Ishikawa (cell line): Measurements from ENCODE around the gene ARHGAP44.

ENCODE experiments used
- CEBPB ChIP-seq: IDR thresholded peaks from 2 replicates; pipeline ENCODE4 v1.6.1; 2012
- CREB1 ChIP-seq: IDR thresholded peaks from 2 replicates; pipeline ENCODE4 v1.6.1; 2012; ENCODE audit warnings: low read depth
- EGR1 ChIP-seq: IDR thresholded peaks from 2 replicates; pipeline ENCODE4 v1.6.1; 2012
- EP300 ChIP-seq: IDR thresholded peaks from 2 replicates; pipeline ENCODE4 v1.6.1; 2012; ENCODE audit warnings: borderline replicate concordance
- FOXM1 ChIP-seq: IDR thresholded peaks from 2 replicates; pipeline ENCODE4 v1.6.1; 2012; ENCODE audit warnings: low read depth, borderline replicate concordance
- MAX ChIP-seq: IDR thresholded peaks from 2 replicates; pipeline ENCODE4 v1.6.1; 2012
- NFIC ChIP-seq: IDR thresholded peaks from 2 replicates; pipeline ENCODE4 v1.6.1; 2012
- RAD21 ChIP-seq: IDR thresholded peaks from 2 replicates; pipeline ENCODE4 v1.6.1; 2012; ENCODE audit warnings: low read depth
- REST ChIP-seq: IDR thresholded peaks from 2 replicates; pipeline ENCODE4 v1.6.1; 2012; ENCODE audit warnings: low read depth, mild to moderate bottlenecking
- TAF1 ChIP-seq: IDR thresholded peaks from 2 replicates; pipeline ENCODE4 v1.6.1; 2012; ENCODE audit warnings: low read depth, mild to moderate bottlenecking
- TCF12 ChIP-seq: IDR thresholded peaks from 2 replicates; pipeline ENCODE4 v1.6.1; 2012; ENCODE audit warnings: low read depth
- TEAD4 ChIP-seq: IDR thresholded peaks from 2 replicates; pipeline ENCODE4 v1.6.1; 2012
- USF1 ChIP-seq: IDR thresholded peaks from 2 replicates; pipeline ENCODE4 v1.6.1; 2012
- YY1 ChIP-seq: IDR thresholded peaks from 2 replicates; pipeline ENCODE4 v1.6.1; 2012; ENCODE audit warnings: low read depth
- ZBTB7A ChIP-seq: IDR thresholded peaks from 2 replicates; pipeline ENCODE4 v1.6.1; 2012; ENCODE audit warnings: low read depth

Gene ARHGAP44

GRCh38 chr17:13002761-13003453 is 213.6 kb downstream of the ARHGAP44 start:
- TF ChIP-seq FOXM1 (no peak), RAD21 (peak; percentile 76)

GRCh38 chr17:13003454-13003851 is 214.2 kb downstream of the ARHGAP44 start:
- TF ChIP-seq RAD21 (no peak), TCF12 (no peak), MAX (no peak), CREB1 (no peak)

- TF ChIP-seq EGR1 (no peak), ZBTB7A (no peak), TEAD4 (no peak)
These were observed 214.6 kb downstream of the ARHGAP44 start for GRCh38 chr17:13003927-13004326.

GRCh38 chr17:13004336-13004735 is 215.0 kb downstream of the ARHGAP44 start:
- TF ChIP-seq NFIC (no peak), TAF1 (no peak), EGR1 (no peak), FOXM1 (no peak), ZBTB7A (no peak), CREB1 (no peak), MAX (no peak), USF1 (no peak), EP300 (no peak), TEAD4 (no peak), CEBPB (no peak)

- TF ChIP-seq CEBPB (no peak), TAF1 (no peak), USF1 (no peak), NFIC (no peak), MAX (no peak), EP300 (no peak), ZBTB7A (no peak), RAD21 (no peak), EGR1 (no peak), FOXM1 (no peak), TCF12 (no peak), REST (no peak), TEAD4 (no peak), CREB1 (no peak), YY1 (no peak)
These were observed 216.2 kb downstream of the ARHGAP44 start for GRCh38 chr17:13005530-13005929.

- TF ChIP-seq EGR1 (no peak), TCF12 (no peak)
These were observed 219.2 kb downstream of the ARHGAP44 start for GRCh38 chr17:13008461-13008860.

- TF ChIP-seq EP300 (no peak), MAX (no peak), RAD21 (no peak), CEBPB (no peak), ZBTB7A (no peak), TEAD4 (no peak), YY1 (no peak), TAF1 (no peak), NFIC (no peak), CREB1 (no peak), EGR1 (no peak), TCF12 (no peak), USF1 (no peak), REST (no peak), FOXM1 (no peak)
These were observed 221.7 kb downstream of the ARHGAP44 start for GRCh38 chr17:13010959-13011358.
